ENCODE results near the gene TFAP2E. TPM values are rescaled to one million over a fixed set of nuclear protein-coding genes. Genes with fewer than 3 reads are reported as not detected.

TFAP2E gene
- total RNA-seq, 1 donor from 2014 or later: 10.2 TPM

DNA sequence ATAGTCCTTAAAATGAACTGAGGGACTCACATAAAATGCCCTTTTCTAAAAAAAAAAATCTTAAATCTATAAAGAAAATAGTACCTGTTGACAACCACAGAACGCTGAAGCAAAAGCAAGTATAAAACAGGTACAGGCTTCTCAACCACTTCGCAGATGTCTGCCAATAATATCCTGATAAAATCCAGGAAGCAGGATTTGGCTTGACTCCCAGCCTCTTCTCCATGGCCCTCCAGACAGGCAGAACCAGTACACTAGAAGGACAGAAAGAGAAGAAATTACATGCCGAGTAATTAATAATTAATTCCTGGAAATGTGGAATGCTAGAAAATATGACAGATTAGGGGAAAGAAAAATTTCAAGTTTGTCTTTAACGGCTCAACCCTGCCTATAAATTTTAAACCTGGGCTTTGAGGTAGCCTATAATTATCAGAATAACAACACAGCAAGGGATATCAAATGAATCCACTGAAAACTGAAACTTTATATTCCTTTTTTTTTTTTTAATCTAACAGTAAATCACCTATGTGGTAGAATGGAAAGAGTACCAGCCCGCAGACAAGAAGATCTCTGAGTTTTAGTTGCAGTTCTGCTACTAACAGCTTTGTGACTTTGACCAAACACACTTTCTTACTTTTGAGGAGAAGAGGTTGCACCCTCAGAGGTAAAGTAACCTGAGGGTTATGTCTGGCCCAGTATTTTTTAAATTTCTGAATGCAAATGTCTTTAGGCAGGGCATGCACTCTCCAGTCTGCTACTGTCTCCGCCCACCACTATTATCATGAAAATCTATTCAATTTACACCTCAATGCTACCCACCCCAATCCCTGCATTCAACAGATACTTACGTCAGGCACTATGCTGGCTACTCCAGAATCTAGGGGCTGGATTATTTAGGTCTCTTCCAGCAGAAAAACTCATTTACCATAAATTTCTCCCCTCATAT, 18.6 kb upstream of the TFAP2E start:
- no peaks in the 10 kb centered on the region for H3K9me3 ChIP-seq
- no peaks in the 10 kb centered on the region for H3K27me3 ChIP-seq
- DNase-seq (ENCODE audit: low spot score in 2 of 2): no peak
- peaks cover 14 to 37% of the 10 kb centered on the region in 2 donors for H3K36me3 ChIP-seq
- intact Hi-C loops (cut with DNase I): loop anchor here (5.0 kb wide), 2 partner anchors 88 to 218 kb away; partner anchors contain the start of gene PSMB2
- no peak for TF ChIP-seq CTCF (IDR thresholded peaks at IDR 0.05)
- H3K4me3 ChIP-seq: no peak overlapping the region
- H3K27ac ChIP-seq: no peak overlapping the region
- peaks cover 2 to 30% of the 10 kb centered on the region in 2 donors for H3K4me1 ChIP-seq

DNA sequence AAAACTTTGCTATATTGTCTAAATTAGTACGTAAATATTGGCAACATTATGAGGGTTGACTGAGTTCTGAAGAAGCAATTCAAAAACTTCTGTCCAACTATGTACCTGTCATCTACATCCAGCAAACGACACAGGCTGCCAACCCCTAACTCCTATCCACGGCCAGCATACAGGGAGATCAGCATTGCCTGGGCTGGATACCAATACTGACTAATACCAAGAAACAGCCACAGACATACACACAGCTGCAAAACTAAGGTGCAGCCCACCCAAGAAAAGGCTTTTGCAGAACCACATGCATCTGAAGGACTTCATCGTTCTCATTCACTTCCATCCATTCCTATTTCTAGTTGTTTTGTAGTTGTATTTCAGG, 17.9 kb upstream of the TFAP2E start:
- TF ChIP-seq CTCF (IDR thresholded peaks at IDR 0.05): no peak
- DNase-seq (ENCODE audit: low spot score in 2 of 2): no peak
- intact Hi-C loops (cut with DNase I): loop anchor here (5.0 kb wide), 2 partner anchors 87 to 217 kb away; partner anchors contain the start of gene PSMB2
- peaks cover 2 to 31% of the 10 kb centered on the region in 2 donors for H3K4me1 ChIP-seq
- H3K27ac ChIP-seq: no peak overlapping the region
- peaks cover 14 to 31% of the 10 kb centered on the region in 2 donors for H3K36me3 ChIP-seq
- no peaks in the 10 kb centered on the region for H3K9me3 ChIP-seq
- H3K4me3 ChIP-seq: no peak overlapping the region
- H3K27me3 ChIP-seq: no peaks in the 10 kb centered on the region

- intact Hi-C loops (cut with DNase I): loop anchor here (2.0 to 5.0 kb wide), 6 partner anchors 17 to 363 kb away; partner anchors contain the start of genes C1orf216, PSMB2 and SFPQ
- Histone ChIP-seq H3K9me3 (no peaks in the 10 kb centered on the region), H3K27me3 (no peaks in the 10 kb centered on the region), H3K27ac (no peak overlapping the region), H3K4me1 (peaks cover 4 to 37% of the 10 kb centered on the region in 2 donors), H3K36me3 (peaks cover 14 to 29% of the 10 kb centered on the region in 2 donors), H3K4me3 (peak overlapping the region; percentile 85 to 98)
- TF ChIP-seq CTCF (IDR thresholded peaks at IDR 0.05): no peak
- no peak for DNase-seq (ENCODE audit: low spot score in 2 of 2)
These were observed 17.3 kb upstream of the TFAP2E start for GRCh38 chr1:35555601-35556477.

- DNase-seq (ENCODE audit: low spot score in 2 of 2): no peak
- peak overlapping the region; percentile 85 to 98 for H3K4me3 ChIP-seq
- no peaks in the 10 kb centered on the region for H3K9me3 ChIP-seq
- peak overlapping the region; percentile 95 to 97 for H3K27ac ChIP-seq
- H3K4me1 ChIP-seq: peaks cover 4 to 45% of the 10 kb centered on the region in 2 donors
- intact Hi-C loops (cut with DNase I): loop anchor here (2.0 to 5.0 kb wide), 6 partner anchors 18 to 364 kb away; partner anchors contain the start of genes C1orf216, PSMB2 and SFPQ
- TF ChIP-seq CTCF (IDR thresholded peaks at IDR 0.05): no peak
- no peaks in the 10 kb centered on the region for H3K27me3 ChIP-seq
- peaks cover 14 to 24% of the 10 kb centered on the region in 2 donors for H3K36me3 ChIP-seq
These were observed 16.5 kb upstream of the TFAP2E start for GRCh38 chr1:35556484-35557117.

DNA sequence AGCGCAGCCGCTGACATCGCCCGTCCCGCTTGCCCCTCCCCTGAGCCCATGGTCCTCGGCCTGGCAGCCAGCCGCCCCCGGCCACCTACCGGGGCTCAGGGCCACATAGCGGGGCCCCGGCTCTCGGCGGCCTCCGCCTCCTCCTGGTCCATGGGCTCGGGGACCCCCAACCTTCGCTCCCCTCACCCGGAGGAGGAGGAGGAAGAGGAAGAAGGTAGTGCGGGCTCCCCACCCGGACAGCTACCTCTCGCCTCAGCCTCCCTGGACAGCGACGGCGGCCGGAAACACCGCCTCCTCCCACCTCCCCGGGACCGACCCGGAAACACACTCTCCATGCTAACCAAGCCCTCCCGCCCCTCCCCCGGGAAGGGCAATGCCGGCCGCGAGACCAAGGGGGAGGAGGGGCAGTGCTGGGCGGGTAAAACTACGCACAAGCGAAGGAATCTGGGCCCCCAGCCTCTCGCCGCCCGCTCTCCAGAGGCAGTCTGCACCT, 15.9 kb upstream of the TFAP2E start, which contains the start of gene KIAA0319L:
TSS of gene KIAA0319L (minus strand) at position 286 of the 493 bp plus-strand sequence. CDS start 2,912 bp downstream, outside the sequence.
- H3K4me3 ChIP-seq: peak within 1 kb of the TSS; percentile 85 to 98
- peaks cover 8 to 20% of the 10 kb centered on the region in 2 donors for H3K36me3 ChIP-seq
- no peaks in the 10 kb centered on the region for H3K27me3 ChIP-seq
- peak within 1 kb of the TSS; percentile 95 to 97 for H3K27ac ChIP-seq
- H3K9me3 ChIP-seq: no peaks in the 10 kb centered on the region
- peaks cover 4 to 46% of the 10 kb centered on the region in 2 donors for H3K4me1 ChIP-seq
- intact Hi-C loops (cut with DNase I): loop anchor here (2.0 to 5.0 kb wide), 6 partner anchors 18 to 364 kb away; partner anchors contain the start of genes C1orf216, PSMB2 and SFPQ
- TF ChIP-seq CTCF (IDR thresholded peaks at IDR 0.05): no peak
- DNase-seq (ENCODE audit: low spot score in 2 of 2): peak in 1 of 2 donors; percentile 94

Measured in ascending aorta (tissue), 2 donors.